A673 (cell line): ENCODE results near the gene NMNAT1. TPM values are rescaled to one million over a fixed set of nuclear protein-coding genes. Genes with fewer than 3 reads are reported as not detected.

Experiments
- BruUV-seq: library from RNA; stranded (reverse); fragments of 400-500 nt; replicated peaks from 2 replicates; lab custom pipeline; 2021; lab: Mats Ljungman, UMichigan
- CTCF ChIA-PET: fragments of 300-600 bp; sonication (Branson Sonifier 250); formaldehyde crosslinking; loops from one replicate; lab custom pipeline; 2022; ENCODE audit warnings: antibody characterized with exemption; lab: Charles Lee
- POLR2A ChIA-PET: fragments of 300-600 bp; sonication (Branson Sonifier 250); formaldehyde crosslinking; loops from one replicate; lab custom pipeline; 2022; ENCODE audit warnings: antibody characterized with exemption; ENCODE audit not compliant: low non-redundant PET; lab: Charles Lee
- DNase-seq: peaks from one replicate; pipeline ENCODE4 v3.0.0-alpha.2; 2015; ENCODE audit warnings: low spot score
- H3K27ac ChIP-seq: fragments of 200-600 bp; sonication (generic); 2 replicates; pipeline ENCODE4 v1.5.1; 2016; ENCODE audit warnings: mixed run types, low read depth, mild to moderate bottlenecking, mixed read lengths, antibody characterized with exemption, low read length; ENCODE audit not compliant: poor library complexity, severe bottlenecking
- H3K27me3 ChIP-seq: fragments of 200-600 bp; sonication (generic); replicated peaks from 2 replicates; pipeline ENCODE4 v1.6.1; 2017; ENCODE audit warnings: mixed run types, low read depth, mild to moderate bottlenecking, mixed read lengths, antibody characterized with exemption, low read length; ENCODE audit not compliant: insufficient read depth, poor library complexity
- H3K36me3 ChIP-seq: fragments of 200-600 bp; sonication (generic); 2 replicates; pipeline ENCODE4 v1.6.1; 2016; ENCODE audit warnings: mixed run types, mild to moderate bottlenecking, mixed read lengths, antibody characterized with exemption, low read length; ENCODE audit not compliant: insufficient read depth, poor library complexity, severe bottlenecking
- H3K4me1 ChIP-seq: fragments of 200-600 bp; sonication (generic); 2 replicates; pipeline ENCODE4 v1.6.1; 2017; ENCODE audit warnings: mixed run types, mild to moderate bottlenecking, mixed read lengths, antibody characterized with exemption, low read length; ENCODE audit not compliant: insufficient read depth, poor library complexity, severe bottlenecking
- H3K4me3 ChIP-seq: fragments of 200-600 bp; sonication (generic); 2 replicates; pipeline ENCODE4 v1.5.1; 2016; ENCODE audit warnings: low read depth, mixed run types, mild to moderate bottlenecking, mixed read lengths, low read length; ENCODE audit not compliant: poor library complexity, severe bottlenecking
- H3K9me3 ChIP-seq: fragments of 200-600 bp; sonication (generic); 2 replicates; pipeline ENCODE4 v1.6.1; 2016; ENCODE audit warnings: mixed run types, low read depth, mild to moderate bottlenecking, mixed read lengths, antibody characterized with exemption, low read length; ENCODE audit not compliant: poor library complexity, severe bottlenecking
- EZH2 ChIP-seq: fragments of 200-600 bp; sonication (generic); IDR thresholded peaks from 2 replicates; pipeline ENCODE4 v1.6.1; 2017; ENCODE audit warnings: borderline replicate concordance, low read depth, mild to moderate bottlenecking, mixed read lengths, antibody characterized with exemption, low read length; ENCODE audit not compliant: poor library complexity, severe bottlenecking
- intact Hi-C: fragments of 100-400 bp; cut with micrococcal nuclease; formaldehyde crosslinking; loops from one replicate; pipeline ENCODE4 v1.10.0; 2022; ENCODE audit not compliant: unreplicated experiment
- total RNA-seq: library from RNA; stranded (reverse); gene quantifications from 2 replicates; pipeline ENCODE4 v1.2.3, GENCODE V29; 2021
- TF ChIP-seq, protein P1 (sequence below): fragments of 300-800, 200-600 bp; sonication (generic); conservative IDR thresholded peaks from 2 replicates; pipeline ENCODE4 v1.5.1; 2017; ENCODE audit warnings: low read depth, mild to moderate bottlenecking, antibody characterized with exemption, low read length, moderate library complexity, mixed read lengths

Gene NMNAT1
- total RNA-seq, 1 experiment from 2014 or later, result 4.5 TPM

DNA sequence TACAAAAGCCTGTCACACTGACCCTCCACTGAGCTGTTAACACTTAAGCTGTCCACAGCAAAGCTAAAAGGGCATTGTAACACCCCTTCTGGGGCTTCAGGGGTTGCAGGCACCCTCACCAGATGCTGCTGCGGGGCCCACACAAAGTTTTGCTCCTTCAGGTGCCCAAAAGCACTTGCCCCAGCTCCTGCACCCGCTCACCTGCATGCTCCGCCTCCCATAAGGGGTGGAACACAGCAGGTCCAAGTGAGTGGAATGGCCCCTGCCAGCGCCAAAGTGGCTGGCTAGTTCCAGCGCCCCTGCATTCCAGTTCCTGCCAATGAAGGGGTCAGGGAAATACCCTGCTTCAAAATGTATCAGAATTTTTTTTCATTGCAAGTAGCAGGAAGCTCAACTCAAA lies 46.5 kb downstream of the NMNAT1 start:
- intact Hi-C loops, result no loop called here

DNA sequence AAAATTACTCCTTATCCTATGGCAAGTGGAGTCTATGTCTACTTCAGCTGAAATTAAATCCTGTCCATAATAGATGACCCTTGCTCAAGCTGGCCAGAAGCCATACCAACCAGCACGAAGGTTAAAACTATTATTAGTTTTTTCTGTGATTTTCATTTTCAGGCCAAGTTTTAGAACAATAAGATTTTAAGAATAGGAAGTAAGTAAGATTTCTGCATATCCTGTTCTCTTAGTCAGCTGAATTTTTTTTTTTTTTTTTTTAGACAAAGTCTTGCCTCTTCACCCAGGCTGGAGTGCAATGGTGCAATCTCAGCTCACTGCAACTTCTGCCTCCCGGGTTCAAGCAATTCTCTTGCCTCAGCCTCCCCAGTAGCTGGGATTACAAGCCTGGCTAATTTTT lies 47.7 kb downstream of the NMNAT1 start:
- POLR2A ChIA-PET, result no interaction called here
- no peak for DNase-seq
- intact Hi-C loops, result no loop called here
- no peak overlapping the region for H3K27ac ChIP-seq
- TF ChIP-seq EZH2, result no peak
- TF ChIP-seq, protein P1, sequence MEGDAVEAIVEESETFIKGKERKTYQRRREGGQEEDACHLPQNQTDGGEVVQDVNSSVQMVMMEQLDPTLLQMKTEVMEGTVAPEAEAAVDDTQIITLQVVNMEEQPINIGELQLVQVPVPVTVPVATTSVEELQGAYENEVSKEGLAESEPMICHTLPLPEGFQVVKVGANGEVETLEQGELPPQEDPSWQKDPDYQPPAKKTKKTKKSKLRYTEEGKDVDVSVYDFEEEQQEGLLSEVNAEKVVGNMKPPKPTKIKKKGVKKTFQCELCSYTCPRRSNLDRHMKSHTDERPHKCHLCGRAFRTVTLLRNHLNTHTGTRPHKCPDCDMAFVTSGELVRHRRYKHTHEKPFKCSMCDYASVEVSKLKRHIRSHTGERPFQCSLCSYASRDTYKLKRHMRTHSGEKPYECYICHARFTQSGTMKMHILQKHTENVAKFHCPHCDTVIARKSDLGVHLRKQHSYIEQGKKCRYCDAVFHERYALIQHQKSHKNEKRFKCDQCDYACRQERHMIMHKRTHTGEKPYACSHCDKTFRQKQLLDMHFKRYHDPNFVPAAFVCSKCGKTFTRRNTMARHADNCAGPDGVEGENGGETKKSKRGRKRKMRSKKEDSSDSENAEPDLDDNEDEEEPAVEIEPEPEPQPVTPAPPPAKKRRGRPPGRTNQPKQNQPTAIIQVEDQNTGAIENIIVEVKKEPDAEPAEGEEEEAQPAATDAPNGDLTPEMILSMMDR, result no peak
- CTCF ChIA-PET, result no interaction called here
- H3K4me3 ChIP-seq, result no peak overlapping the region
- H3K27me3 ChIP-seq, result no peaks in the 10 kb centered on the region
- BruUV-seq, result no TSS peak
- H3K36me3 ChIP-seq, result no peaks in the 10 kb centered on the region
- no peaks in the 10 kb centered on the region for H3K9me3 ChIP-seq
- no peaks in the 10 kb centered on the region for H3K4me1 ChIP-seq

More for the DNA sequence above, 46.5 kb downstream of the NMNAT1 start:
- Histone ChIP-seq H3K9me3 (no peaks in the 10 kb centered on the region), H3K4me3 (no peak overlapping the region), H3K4me1 (no peaks in the 10 kb centered on the region), H3K27me3 (no peaks in the 10 kb centered on the region), H3K36me3 (no peaks in the 10 kb centered on the region), H3K27ac (no peak overlapping the region)
- BruUV-seq, result no TSS peak
- CTCF ChIA-PET, result no interaction called here
- TF ChIP-seq EZH2, result no peak
- TF ChIP-seq, protein P1, result no peak
- DNase-seq, result no peak
- POLR2A ChIA-PET, result interaction anchor here (0.6 kb wide), 1 partner anchor 46 kb away, joined by 4 read pairs; the partner anchor contains the start of genes LZIC and NMNAT1

DNA sequence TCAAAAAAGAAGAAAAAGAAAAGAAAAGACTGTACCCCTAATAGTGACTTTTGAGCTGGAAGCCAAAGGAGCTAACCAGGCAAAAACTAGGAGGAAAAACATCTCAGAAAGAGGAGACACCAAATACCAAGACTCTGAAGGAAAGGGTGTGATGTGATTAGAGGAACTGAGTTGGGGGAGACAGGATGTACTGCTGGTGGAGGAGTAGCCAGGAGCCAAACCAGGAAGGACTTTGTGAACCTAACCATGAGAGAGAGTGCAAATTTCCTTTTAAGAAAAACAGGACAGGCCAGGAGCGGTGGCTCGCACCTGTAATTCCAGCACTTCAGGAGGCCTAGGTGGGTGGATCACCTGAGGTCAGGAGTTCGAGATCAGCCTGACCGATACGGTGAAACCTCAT lies 49.6 kb downstream of the NMNAT1 start:
- no peaks in the 10 kb centered on the region for H3K4me1 ChIP-seq
- no peak overlapping the region for H3K27ac ChIP-seq
- H3K9me3 ChIP-seq, result no peaks in the 10 kb centered on the region
- intact Hi-C loops, result no loop called here
- TF ChIP-seq, protein P1, result no peak
- no peak for TF ChIP-seq EZH2
- BruUV-seq, result no TSS peak
- ChIA-PET CTCF (interaction anchor here (0.6 kb wide), 1 partner anchor 11 kb away, joined by 3 read pairs; no protein-coding TSS in a partner anchor), POLR2A (no interaction called here)
- no peak overlapping the region for H3K4me3 ChIP-seq
- DNase-seq, result no peak
- no peaks in the 10 kb centered on the region for H3K36me3 ChIP-seq
- peaks cover 18% of the 10 kb centered on the region for H3K27me3 ChIP-seq
